PC-3 (cell line): ENCODE data around the gene ASTN2. TPM values are rescaled to one million over a fixed set of nuclear protein-coding genes. Genes with fewer than 3 reads are reported as not detected.

Source experiments
- ATAC-seq: fragments of 200-7000 bp; cut with Tn5 transposase; 2 replicates; pipeline ENCODE4 v1.9.1; 2020; ENCODE audit warnings: mild to moderate bottlenecking, moderate library complexity
- BruUV-seq: library from RNA; stranded (reverse); fragments of 400-500 nt; replicated peaks from 2 replicates; lab custom pipeline; 2021; lab: Mats Ljungman, UMichigan
- CTCF ChIA-PET: fragments of 300-600 bp; sonication (Branson Sonifier 250); formaldehyde crosslinking; loops from one replicate; lab custom pipeline; 2022; ENCODE audit warnings: antibody characterized with exemption; lab: Charles Lee
- POLR2A ChIA-PET: fragments of 300-600 bp; sonication (Branson Sonifier 250); formaldehyde crosslinking; loops from one replicate; lab custom pipeline; 2022; ENCODE audit warnings: antibody characterized with exemption; ENCODE audit not compliant: unreplicated experiment; lab: Charles Lee
- DNase-seq: peaks from one replicate; pipeline ENCODE4 v3.0.0-alpha.2; 2015
- H2AFZ ChIP-seq: fragments of 300-600 bp; sonication (generic); 2 replicates; pipeline ENCODE4 v1.6.0; 2016; ENCODE audit warnings: antibody characterized with exemption, low read length
- H3F3A ChIP-seq: fragments of 300-600 bp; sonication (generic); one replicate; pipeline ENCODE4 v1.6.0; 2017; ENCODE audit warnings: antibody characterized with exemption, low read length, control low read depth, mild to moderate bottlenecking; ENCODE audit not compliant: unreplicated experiment
- H3K27ac ChIP-seq: fragments of 300-600 bp; sonication (generic); 2 replicates; pipeline ENCODE4 v1.5.1; 2016; ENCODE audit warnings: mild to moderate bottlenecking, low read length
- H3K27me3 ChIP-seq: fragments of 300-600 bp; sonication (generic); 2 replicates; pipeline ENCODE4 v1.6.1; 2016; ENCODE audit warnings: low read length, mixed read lengths
- H3K36me3 ChIP-seq: fragments of 300-600 bp; sonication (generic); 2 replicates; pipeline ENCODE4 v1.6.1; 2016; ENCODE audit warnings: low read depth, mixed run types, low read length, mixed read lengths
- H3K4me1 ChIP-seq: fragments of 300-600 bp; sonication (generic); 2 replicates; pipeline ENCODE4 v1.5.1; 2016; ENCODE audit warnings: low read length; ENCODE audit not compliant: insufficient read depth
- H3K4me2 ChIP-seq: fragments of 300-600 bp; sonication (generic); 2 replicates; pipeline ENCODE4 v1.6.0; 2016; ENCODE audit warnings: low read length
- H3K4me3 ChIP-seq: fragments of 300-600 bp; sonication (generic); 2 replicates; pipeline ENCODE4 v1.5.1; 2016; ENCODE audit warnings: mild to moderate bottlenecking, low read length, mixed read lengths
- H3K79me2 ChIP-seq: fragments of 300-600 bp; sonication (generic); 2 replicates; pipeline ENCODE4 v1.6.1; 2017; ENCODE audit warnings: low read length, mixed read lengths
- H3K9ac ChIP-seq: fragments of 300-600 bp; sonication (generic); 2 replicates; pipeline ENCODE4 v1.6.0; 2016; ENCODE audit warnings: mild to moderate bottlenecking, low read length
- H3K9me2 ChIP-seq: fragments of 300-600 bp; sonication (generic); replicated peaks from 2 replicates; pipeline ENCODE4 v1.6.1; 2016; ENCODE audit warnings: mixed run types, low read length, mixed read lengths
- H3K9me3 ChIP-seq: fragments of 300-600 bp; sonication (generic); 2 replicates; pipeline ENCODE4 v1.6.1; 2016; ENCODE audit warnings: low read length, mixed read lengths
- H4K20me1 ChIP-seq: fragments of 300-600 bp; sonication (generic); 2 replicates; pipeline ENCODE4 v1.6.1; 2016; ENCODE audit warnings: low read length, mixed read lengths
- EZH2 ChIP-seq: fragments of 300-600 bp; sonication (generic); IDR thresholded peaks from one replicate; pipeline ENCODE4 v1.6.1; 2017; ENCODE audit warnings: antibody characterized with exemption, mild to moderate bottlenecking, low read length; ENCODE audit not compliant: unreplicated experiment
- EZH2phosphoT487 ChIP-seq: fragments of 300-600 bp; sonication (generic); IDR thresholded peaks from 2 replicates; pipeline ENCODE4 v1.6.1; 2018; ENCODE audit warnings: mild to moderate bottlenecking, antibody characterized with exemption, low read length, borderline replicate concordance
- intact Hi-C: fragments of 100-400 bp; cut with micrococcal nuclease; formaldehyde crosslinking; loops from 2 replicates; pipeline ENCODE4 v1.9.0; 2023
- total RNA-seq: library from RNA; depleted of rRNA; stranded (reverse); fragments of >200 nt; gene quantifications from 2 replicates; pipeline ENCODE4 v1.2.3, GENCODE V29; 2014
- TF ChIP-seq, protein P1 (sequence below): fragments of 300-600 bp; sonication (generic); conservative IDR thresholded peaks from 2 replicates; pipeline ENCODE4 v1.5.1; 2017; ENCODE audit warnings: antibody characterized with exemption, low read depth, mild to moderate bottlenecking, low read length

Gene ASTN2
- total RNA-seq, 1 experiment from 2014 or later: 3.5 TPM

DNA sequence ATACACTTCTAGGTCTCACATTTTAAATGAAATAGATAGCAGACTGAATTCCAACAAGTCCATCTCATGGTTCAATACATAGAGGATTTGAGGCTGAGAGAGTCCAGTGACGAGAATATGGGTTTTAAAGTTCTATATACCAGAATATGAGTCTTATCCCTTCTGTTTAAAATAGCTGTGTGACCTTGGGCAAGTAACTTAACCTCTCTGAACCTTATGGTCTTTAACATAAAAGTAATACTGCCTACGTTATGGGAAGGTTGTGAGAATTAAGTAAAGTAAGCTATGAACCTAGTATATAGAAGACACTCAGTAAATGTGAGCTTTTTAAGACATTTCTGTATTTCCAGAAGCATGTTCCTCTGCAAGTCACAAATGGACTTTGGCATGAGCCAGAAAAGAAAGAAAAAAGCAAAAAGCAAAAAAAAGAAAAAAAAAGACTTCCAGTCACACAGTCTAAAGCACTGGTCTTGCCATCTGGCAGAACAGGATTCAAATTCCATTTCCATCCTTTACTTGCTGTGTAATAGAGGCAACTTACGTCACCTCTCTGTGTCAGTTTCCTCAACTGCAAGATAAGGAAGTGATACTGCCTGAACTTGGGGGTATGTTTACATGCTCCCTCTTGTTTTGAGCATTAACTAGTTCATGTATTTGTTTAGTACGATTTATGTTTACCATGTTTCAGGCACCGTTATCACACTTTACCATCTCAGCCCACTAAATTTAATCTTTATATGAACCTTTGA, 479.5 kb downstream of the ASTN2 start:
- no peak for ATAC-seq
- Histone ChIP-seq H3K4me1 (peaks cover 11% of the 10 kb centered on the region), H3K9me3 (no peaks in the 10 kb centered on the region), H3K27ac (no peak overlapping the region), H2AFZ (no peak overlapping the region), H3F3A (no peaks in the 10 kb centered on the region), H3K9me2 (no peaks in the 10 kb centered on the region), H3K79me2 (no peaks in the 10 kb centered on the region), H3K36me3 (no peaks in the 10 kb centered on the region), H3K4me3 (no peak overlapping the region), H3K27me3 (no peaks in the 10 kb centered on the region), H3K9ac (no peak overlapping the region), H4K20me1 (no peaks in the 10 kb centered on the region), H3K4me2 (no peak overlapping the region)
- POLR2A ChIA-PET: no interaction called here
- BruUV-seq: no TSS peak
- CTCF ChIA-PET: no interaction called here
- no peak for DNase-seq
- no peak for TF ChIP-seq EZH2phosphoT487
- TF ChIP-seq EZH2: no peak
- TF ChIP-seq, protein P1, sequence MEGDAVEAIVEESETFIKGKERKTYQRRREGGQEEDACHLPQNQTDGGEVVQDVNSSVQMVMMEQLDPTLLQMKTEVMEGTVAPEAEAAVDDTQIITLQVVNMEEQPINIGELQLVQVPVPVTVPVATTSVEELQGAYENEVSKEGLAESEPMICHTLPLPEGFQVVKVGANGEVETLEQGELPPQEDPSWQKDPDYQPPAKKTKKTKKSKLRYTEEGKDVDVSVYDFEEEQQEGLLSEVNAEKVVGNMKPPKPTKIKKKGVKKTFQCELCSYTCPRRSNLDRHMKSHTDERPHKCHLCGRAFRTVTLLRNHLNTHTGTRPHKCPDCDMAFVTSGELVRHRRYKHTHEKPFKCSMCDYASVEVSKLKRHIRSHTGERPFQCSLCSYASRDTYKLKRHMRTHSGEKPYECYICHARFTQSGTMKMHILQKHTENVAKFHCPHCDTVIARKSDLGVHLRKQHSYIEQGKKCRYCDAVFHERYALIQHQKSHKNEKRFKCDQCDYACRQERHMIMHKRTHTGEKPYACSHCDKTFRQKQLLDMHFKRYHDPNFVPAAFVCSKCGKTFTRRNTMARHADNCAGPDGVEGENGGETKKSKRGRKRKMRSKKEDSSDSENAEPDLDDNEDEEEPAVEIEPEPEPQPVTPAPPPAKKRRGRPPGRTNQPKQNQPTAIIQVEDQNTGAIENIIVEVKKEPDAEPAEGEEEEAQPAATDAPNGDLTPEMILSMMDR: no peak
- intact Hi-C loops: no loop called here

DNA sequence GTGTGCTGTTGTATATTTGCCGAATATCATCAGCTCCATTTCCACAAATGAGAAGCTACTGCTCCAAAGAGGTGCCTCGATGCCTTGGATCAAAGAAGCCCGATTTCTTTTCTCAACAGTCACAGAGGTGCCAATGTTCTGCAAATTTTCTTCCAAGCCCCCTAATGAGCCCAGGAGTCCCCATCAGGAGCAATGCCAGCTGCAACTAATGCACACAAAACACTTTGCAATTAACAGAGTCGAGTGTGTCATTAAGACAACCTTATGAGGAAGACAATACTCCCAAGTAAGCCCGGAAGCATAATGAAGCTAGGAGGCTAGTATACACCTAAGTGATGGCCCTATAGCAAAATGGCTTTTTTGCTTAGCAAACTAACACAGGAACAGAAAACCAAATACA, 480.7 kb downstream of the ASTN2 start:
- Histone ChIP-seq H3K9me3 (no peaks in the 10 kb centered on the region), H4K20me1 (no peaks in the 10 kb centered on the region), H3K4me2 (no peak overlapping the region), H3K27ac (no peak overlapping the region), H3K4me1 (0 out of 2 replicates have a peak, but pooled peaks cover 5% of the 10 kb centered on the region), H3K79me2 (no peaks in the 10 kb centered on the region), H3K9me2 (no peaks in the 10 kb centered on the region), H3K9ac (no peak overlapping the region), H3K4me3 (no peak overlapping the region), H2AFZ (no peak overlapping the region), H3F3A (no peaks in the 10 kb centered on the region), H3K27me3 (no peaks in the 10 kb centered on the region), H3K36me3 (no peaks in the 10 kb centered on the region)
- POLR2A ChIA-PET: no interaction called here
- no peak for DNase-seq
- intact Hi-C loops: no loop called here
- ATAC-seq: no peak
- CTCF ChIA-PET: no interaction called here
- BruUV-seq: no TSS peak
- TF ChIP-seq EZH2: no peak
- TF ChIP-seq EZH2phosphoT487: no peak
- TF ChIP-seq, protein P1: no peak

DNA sequence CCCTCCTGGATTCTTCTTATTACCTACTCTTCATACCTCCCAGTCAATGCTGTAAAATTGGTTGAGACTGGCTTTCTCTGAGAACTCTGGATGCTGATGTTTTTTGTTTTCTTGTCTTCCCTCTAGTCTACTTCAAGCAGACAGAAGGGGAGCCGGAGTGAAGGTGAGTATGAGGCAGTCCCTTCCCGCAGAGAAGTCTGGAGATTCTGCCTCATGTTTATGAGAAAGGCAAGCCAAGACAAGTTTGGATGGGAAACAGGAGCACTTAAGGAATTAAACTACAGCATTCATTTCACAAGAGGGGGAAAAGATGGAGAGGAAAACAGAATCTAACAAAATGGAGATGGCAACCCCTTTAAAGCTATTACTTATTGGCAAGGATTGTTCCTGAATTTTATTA, 481.6 kb downstream of the ASTN2 start:
- BruUV-seq: no TSS peak
- CTCF ChIA-PET: no interaction called here

More for the DNA sequence above, 481.6 kb downstream of the ASTN2 start:
- Histone ChIP-seq H3K79me2 (no peaks in the 10 kb centered on the region), H3F3A (no peaks in the 10 kb centered on the region), H3K4me2 (no peak overlapping the region), H3K27me3 (no peaks in the 10 kb centered on the region), H3K27ac (no peak overlapping the region), H3K9me2 (no peaks in the 10 kb centered on the region), H4K20me1 (no peaks in the 10 kb centered on the region), H2AFZ (no peak overlapping the region), H3K4me3 (no peak overlapping the region), H3K4me1 (0 out of 2 replicates have a peak, but pooled peaks cover 5% of the 10 kb centered on the region), H3K9ac (no peak overlapping the region), H3K36me3 (no peaks in the 10 kb centered on the region), H3K9me3 (no peaks in the 10 kb centered on the region)
- TF ChIP-seq, protein P1: no peak
- no peak for TF ChIP-seq EZH2phosphoT487
- DNase-seq (no peak), ATAC-seq (no peak)
- intact Hi-C loops: no loop called here
- POLR2A ChIA-PET: no interaction called here
